Measurements from ENCODE around the gene CFAP46. TPM values are rescaled to one million over a fixed set of nuclear protein-coding genes. Genes with fewer than 3 reads are reported as not detected.
"Not testable (repeated sequence)": the region's sequence is repeated elsewhere in the genome, so short reads cannot be mapped to it uniquely, and the experiment has no call there.

CFAP46 gene
- total RNA-seq, 1 experiment from 2014 or later, result not detected

DNA sequence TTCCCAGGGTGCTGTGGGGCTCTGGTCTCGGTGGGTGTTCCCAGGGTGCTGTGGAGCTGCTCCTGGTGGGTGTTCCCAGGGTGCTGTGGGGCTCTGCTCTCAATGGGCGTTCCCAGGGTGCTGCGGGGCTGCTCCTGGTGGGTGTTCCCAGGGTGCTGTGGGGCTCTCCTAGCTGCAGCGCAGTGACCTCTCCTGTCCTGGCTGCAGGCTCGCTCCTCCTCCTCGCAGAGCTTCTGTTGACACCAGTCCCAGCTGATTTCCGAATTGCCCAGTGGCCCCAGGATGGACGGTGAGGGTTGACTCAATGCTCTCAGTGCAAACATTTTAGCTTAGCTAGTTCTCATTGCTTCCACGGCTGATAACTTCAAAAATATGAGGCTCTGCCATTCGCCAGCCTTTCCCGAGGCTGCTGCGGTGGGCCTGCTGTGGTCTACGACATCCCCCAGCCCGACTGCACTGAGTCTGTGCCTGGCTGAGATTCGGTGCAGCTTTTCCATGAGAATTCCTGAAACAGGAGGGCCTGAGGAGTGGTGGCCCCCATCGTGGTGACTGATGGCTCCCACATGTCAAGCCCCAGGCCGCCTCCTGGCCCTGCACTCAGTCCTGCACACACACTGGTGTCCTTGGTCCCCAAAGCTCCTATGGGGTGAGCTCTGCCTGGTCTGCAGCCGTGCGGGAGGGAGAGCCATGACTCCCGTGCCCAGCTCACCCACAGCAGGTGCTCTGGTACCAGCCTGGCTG is 98.1 kb downstream of the CFAP46 start:
- H3K27ac Mint-ChIP-seq (ENCODE audit: unreplicated experiment), result no peak overlapping the region
- intact Hi-C loops (cut with micrococcal nuclease; ENCODE audit: unreplicated experiment), result no loop called here
- peaks cover 52% of the 10 kb centered on the region for H3K27me3 Mint-ChIP-seq (ENCODE audit: unreplicated experiment)
- TF ChIP-seq CTCF (IDR thresholded peaks at IDR 0.05; ENCODE audit: unreplicated experiment), result no peak
- no peak overlapping the region for H3K4me3 Mint-ChIP-seq (ENCODE audit: low read depth, unreplicated experiment)
- BruUV-seq (replicated peaks), result no TSS peak
- H3K9me3 Mint-ChIP-seq (ENCODE audit: low read depth, unreplicated experiment), result peaks cover 7% of the 10 kb centered on the region
- CTCF ChIA-PET, result no interaction called here
- H3K36me3 Mint-ChIP-seq (ENCODE audit: insufficient read depth, unreplicated experiment), result no peaks in the 10 kb centered on the region
- no peak for DNase-seq
- H3K4me1 Mint-ChIP-seq (ENCODE audit: low read depth, unreplicated experiment), result peaks cover 7% of the 10 kb centered on the region

DNA sequence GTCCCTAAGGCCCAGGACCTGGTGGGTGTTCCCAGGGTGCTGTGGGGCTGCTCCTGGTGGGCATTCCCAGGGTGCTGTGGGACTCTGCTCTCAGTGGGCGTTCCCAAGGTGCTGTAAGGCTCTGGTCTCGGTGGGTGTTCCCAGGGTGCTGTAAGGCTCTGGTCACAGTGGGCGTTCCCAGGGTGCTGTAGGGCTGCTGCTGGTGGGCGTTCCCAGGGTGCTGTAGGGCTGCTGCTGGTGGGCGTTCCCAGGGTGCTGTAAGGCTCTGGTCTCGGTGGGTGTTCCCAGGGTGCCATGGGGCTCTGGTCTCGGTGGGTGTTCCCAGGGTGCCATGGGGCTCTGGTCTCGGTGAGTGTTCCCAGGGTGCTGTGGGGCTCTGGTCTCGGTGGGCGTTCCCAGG is 99.1 kb downstream of the CFAP46 start:
- CTCF ChIA-PET; H3K4me3 Mint-ChIP-seq (ENCODE audit: low read depth, unreplicated experiment); intact Hi-C loops (cut with micrococcal nuclease; ENCODE audit: unreplicated experiment); H3K27ac Mint-ChIP-seq (ENCODE audit: unreplicated experiment); H3K36me3 Mint-ChIP-seq (ENCODE audit: insufficient read depth, unreplicated experiment); H3K9me3 Mint-ChIP-seq (ENCODE audit: low read depth, unreplicated experiment); H3K4me1 Mint-ChIP-seq (ENCODE audit: low read depth, unreplicated experiment); BruUV-seq (replicated peaks); DNase-seq: not testable (repeated sequence)
- H3K27me3 Mint-ChIP-seq (ENCODE audit: unreplicated experiment), result peaks cover 54% of the 10 kb centered on the region

GRCh38 chr10:132842397-132842796 is 100.0 kb downstream of the CFAP46 start:
- no peak overlapping the region for H3K27ac Mint-ChIP-seq (ENCODE audit: unreplicated experiment)
- intact Hi-C loops (cut with micrococcal nuclease; ENCODE audit: unreplicated experiment), result no loop called here
- TF ChIP-seq CTCF (IDR thresholded peaks at IDR 0.05; ENCODE audit: unreplicated experiment), result no peak
- H3K9me3 Mint-ChIP-seq (ENCODE audit: low read depth, unreplicated experiment), result peaks cover 7% of the 10 kb centered on the region
- BruUV-seq (replicated peaks), result no TSS peak
- H3K4me1 Mint-ChIP-seq (ENCODE audit: low read depth, unreplicated experiment), result no peaks in the 10 kb centered on the region
- CTCF ChIA-PET, result no interaction called here
- DNase-seq, result no peak
- no peaks in the 10 kb centered on the region for H3K36me3 Mint-ChIP-seq (ENCODE audit: insufficient read depth, unreplicated experiment)
- H3K27me3 Mint-ChIP-seq (ENCODE audit: unreplicated experiment), result peaks cover 46% of the 10 kb centered on the region
- no peak overlapping the region for H3K4me3 Mint-ChIP-seq (ENCODE audit: low read depth, unreplicated experiment)

DNA sequence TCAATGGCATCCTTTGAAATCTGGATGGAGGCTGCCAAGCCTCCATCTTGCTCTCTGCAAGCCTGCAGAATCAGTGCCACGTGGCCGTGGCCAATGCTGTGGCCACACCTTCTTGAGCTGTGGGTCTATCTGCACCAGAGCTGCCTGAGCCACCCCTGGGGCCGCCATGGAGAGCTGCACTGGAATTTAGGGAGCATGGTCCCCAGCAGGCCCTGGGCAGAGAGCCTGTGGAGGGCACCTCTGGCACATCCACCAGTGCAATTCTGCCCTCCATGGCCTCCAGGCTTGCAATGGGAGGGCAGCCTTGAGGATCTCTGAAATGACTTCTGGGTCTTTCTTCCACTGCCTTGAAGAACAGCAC is 100.8 kb downstream of the CFAP46 start:
- Mint-ChIP-seq H3K9me3 (ENCODE audit: low read depth, unreplicated experiment) (peaks cover 7% of the 10 kb centered on the region), H3K4me3 (ENCODE audit: low read depth, unreplicated experiment) (no peak overlapping the region), H3K27ac (ENCODE audit: unreplicated experiment) (no peak overlapping the region), H3K36me3 (ENCODE audit: insufficient read depth, unreplicated experiment) (no peaks in the 10 kb centered on the region), H3K4me1 (ENCODE audit: low read depth, unreplicated experiment) (no peaks in the 10 kb centered on the region), H3K27me3 (ENCODE audit: unreplicated experiment) (peaks cover 44% of the 10 kb centered on the region)
- DNase-seq, result no peak
- CTCF ChIA-PET, result no interaction called here
- intact Hi-C loops (cut with micrococcal nuclease; ENCODE audit: unreplicated experiment), result no loop called here
- BruUV-seq (replicated peaks), result no TSS peak
- TF ChIP-seq CTCF (IDR thresholded peaks at IDR 0.05; ENCODE audit: unreplicated experiment), result no peak

All from Calu3 (cell line).